NOMO-1 treated with DMSO at 0.1 percent for 48 hours (cell line): Measurements from ENCODE around the gene FMR1.

Experiments
- DNase-seq: peaks from one replicate; lab custom pipeline; 2025; ENCODE audit not compliant: unreplicated experiment; lab: John Stamatoyannopoulos, UW

The FMR1 gene

DNA sequence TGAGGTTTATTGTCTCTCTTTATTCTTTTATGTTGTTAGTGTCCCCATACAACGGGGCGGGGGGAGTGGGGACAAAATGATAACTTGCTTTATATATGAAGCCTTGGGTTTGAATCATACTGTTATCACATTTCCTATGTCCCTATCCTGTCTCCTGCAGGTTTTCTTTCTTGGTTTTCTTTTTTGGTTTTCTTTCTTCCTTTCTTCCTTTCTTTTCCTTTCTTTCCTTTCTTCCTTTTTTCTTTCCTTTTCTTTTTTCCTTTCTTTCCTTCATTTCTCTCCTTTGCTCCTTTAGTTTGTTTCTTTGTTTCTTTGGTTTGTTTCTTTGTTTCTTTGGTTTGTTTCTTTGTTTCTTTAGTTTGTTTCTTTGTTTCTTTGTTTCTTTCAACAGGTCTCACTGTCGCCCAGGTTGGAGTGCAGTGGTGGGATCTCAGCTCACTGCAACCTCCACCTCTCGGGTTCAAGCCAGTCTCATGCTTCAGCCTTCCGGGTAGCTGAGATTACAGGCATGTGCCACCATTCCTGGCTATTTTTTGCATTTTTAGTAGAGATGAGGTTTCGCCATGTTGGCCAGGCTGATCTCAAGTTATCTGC lies 4.8 kb downstream of the FMR1 start:
- no peak for DNase-seq

DNA sequence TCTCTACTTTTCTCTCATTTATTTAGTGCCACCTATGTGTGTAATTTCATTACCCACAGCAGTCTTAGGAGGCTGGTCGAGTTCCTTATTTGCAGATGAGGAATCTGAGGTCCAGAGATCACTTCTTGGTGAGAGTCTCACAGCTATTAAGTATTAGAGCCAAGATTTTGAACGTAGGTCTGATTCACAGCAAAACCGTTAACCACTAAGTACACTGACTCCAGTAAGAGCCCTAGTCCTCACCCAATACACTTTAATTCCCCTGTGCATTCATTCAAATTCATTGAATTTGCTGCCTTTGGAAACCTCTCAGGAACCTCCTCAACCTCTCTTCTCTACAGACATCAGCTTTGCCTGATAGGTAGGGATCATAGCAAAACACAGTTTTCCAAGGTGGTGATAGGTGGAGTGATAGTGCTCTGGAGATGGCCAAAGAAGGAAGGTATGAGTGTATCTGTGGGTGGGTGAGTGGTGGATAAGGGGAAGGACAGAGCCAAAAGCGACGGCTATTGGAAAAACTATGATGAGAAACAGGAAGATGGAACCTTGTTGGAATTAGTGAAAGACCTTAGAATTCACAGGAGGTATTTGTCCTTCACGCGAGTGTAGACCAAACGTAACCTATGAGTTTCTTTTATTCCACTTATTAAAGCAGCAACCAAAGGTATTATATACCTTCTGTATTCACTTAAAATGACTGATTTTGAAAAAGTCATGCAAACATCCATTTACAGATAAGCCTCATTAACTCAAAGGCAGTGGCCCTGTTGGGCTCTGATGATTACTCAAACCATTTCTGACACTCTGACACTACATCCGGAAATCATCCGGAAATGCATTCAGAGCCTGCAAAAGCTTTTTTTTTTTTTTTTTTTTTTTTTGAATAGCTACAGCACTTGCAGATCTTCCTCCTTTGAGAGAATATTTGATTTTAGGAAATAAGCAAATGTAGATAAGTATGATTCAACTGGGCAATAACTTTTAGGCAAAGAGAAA lies 6.3 kb downstream of the FMR1 start:
- DNase-seq, result peak; percentile 19

GRCh38 chrX:147920161-147920666 lies 8.5 kb downstream of the FMR1 start:
- no peak for DNase-seq

DNA sequence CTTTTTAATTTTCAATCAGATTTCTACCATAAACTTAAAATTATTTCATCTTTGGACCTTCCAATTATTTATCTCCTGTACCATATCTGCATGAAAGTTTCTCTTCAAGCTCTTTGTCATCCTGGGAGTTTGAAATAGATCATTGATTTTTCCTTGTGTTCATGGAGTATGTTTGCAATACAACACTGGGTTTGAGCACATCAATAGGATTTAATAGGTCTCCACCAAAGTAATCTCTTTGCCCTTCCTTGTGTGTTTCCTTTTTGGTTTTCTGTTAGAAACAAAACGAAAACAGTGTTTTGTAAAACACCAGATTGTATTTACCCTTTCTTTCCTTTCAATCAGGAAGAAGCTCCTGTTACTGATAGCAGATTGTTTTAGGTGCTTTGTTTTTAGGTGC lies 11.9 kb downstream of the FMR1 start:
- no peak for DNase-seq

DNA sequence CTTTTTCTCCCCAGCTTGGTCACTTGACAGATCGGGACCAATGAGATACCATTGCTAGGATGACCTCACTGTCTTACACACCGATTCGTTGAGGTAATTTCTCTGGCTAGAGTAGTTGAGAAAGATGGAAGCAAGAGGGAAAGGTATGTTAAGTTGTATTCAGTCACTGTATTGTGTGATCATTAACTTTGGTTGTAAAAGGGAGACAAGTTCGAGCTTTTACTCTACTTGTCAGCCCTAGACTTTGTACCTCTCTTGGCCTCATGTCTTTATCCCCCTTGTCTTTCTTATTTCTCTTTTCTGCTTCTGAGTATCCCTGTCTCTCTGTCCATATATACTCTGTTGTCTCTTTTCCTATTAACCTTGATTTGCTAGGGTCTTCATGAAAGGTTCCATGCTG lies 15.5 kb downstream of the FMR1 start:
- DNase-seq, result no peak

DNA sequence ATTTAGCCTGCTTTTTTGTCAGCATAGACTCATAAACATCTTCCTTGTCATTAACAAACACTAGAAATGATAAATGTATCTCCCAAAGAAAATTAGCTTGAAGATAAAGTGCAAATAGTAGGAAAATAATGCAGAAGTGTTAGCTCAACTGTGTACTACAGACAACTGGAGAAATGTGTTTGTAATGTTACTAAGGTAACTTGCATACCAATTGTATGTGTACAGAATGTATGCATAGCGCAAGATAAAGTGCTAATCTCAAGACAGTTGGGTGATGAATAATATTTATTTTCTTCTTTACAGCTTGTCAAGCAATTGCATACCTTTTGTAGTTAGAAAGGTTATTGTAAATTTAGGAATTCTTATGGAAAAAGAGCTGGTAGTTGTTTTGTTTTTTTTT lies 22.1 kb downstream of the FMR1 start:
- no peak for DNase-seq

DNA sequence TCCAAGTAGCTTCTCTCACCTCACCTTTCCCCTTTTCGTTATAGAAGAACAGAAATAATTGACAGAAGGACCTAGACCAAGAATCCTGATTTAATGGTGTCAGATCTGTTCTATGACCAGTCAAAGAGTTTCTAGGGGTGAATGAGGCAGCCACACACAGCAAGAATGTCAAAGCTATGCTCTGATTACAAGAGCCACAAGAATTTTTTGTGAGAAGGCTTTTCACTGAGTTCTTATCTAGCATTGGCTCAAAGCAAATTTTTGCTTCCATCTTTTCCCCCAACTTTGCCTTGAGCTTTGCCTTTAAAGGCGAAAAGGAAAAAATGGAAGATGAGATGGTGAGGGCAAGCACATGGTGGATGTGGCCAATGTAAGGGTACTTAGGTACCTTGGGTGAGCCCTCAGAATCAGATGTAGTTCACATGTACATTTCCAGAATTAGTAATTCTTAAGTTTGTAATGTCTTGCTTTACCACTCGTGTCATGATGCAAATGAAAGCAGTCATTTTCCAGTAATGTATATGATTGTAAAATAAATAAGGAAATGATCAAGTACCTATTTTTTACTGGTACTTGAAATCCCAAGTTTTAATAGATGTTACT lies 23.5 kb downstream of the FMR1 start:
- no peak for DNase-seq

DNA sequence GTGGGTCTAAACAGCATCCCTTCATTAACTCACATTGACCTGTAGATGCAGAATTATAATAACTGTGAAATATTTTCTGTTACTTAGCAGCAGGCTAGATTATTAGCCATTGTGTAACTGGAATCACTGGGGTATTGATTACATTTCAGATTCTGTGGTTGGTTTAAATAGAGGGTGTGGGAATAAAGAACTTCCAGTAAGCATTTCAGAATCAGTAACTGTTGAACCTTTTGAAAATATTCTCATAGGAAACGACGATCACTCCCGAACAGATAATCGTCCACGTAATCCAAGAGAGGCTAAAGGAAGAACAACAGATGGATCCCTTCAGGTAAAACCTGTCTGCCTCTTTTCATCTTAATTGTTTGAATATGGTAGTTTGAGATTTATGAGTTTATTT lies 33.6 kb downstream of the FMR1 start:
- no peak for DNase-seq

- DNase-seq, result no peak
These were observed 36.8 kb downstream of the FMR1 start for GRCh38 chrX:147948531-147948930.

DNA sequence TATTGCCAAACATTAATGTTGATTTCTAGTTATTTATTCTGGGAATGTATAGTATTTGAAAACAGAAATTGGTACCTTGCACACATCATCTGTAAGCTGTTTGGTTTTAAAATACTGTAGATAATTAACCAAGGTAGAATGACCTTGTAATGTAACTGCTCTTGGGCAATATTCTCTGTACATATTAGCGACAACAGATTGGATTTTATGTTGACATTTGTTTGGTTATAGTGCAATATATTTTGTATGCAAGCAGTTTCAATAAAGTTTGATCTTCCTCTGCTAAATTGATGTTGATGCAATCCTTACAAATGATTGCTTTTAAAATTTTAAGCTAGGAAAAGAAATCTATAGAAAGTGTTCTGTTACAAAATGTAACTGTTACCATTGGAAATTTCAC lies 38.6 kb downstream of the FMR1 start:
- DNase-seq, result no peak

DNA sequence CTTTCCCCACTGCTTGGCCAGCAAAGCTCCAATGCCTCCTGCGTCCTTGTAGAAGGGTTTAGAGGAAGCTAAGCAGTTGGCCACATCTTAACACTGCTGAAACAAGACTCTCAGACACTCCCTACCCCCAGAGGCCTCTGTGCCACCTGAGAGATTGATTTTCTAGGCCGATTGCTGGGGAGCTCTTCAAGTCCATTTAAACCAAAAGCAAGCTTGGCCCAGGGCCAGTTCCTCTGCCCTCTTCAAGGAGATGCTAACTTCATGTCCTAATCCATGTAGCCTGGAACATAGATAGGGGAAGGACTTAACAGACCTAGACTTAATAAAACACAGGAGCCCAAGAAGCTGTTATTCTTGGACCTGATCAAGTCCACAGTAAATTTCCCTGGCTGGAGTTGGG lies 42.3 kb downstream of the FMR1 start:
- DNase-seq, result no peak

DNA sequence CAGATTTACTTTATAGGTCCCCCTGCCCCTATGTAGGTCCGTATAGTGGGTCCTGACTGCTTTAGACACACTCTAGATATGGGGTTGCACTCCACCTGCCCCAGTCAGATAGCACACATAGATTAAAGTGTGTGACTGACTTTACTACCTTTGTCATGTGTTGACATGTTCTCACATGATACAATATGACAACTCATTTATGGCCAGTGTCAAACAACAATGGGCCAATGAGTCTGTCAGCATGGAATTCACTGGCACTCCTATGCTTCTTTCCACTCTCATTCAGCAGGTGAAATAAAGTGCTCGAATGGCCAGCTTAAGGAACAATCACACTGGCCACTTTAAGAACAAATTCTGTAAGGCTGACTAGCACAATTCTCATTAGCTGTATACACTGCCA lies 45.6 kb downstream of the FMR1 start:
- no peak for DNase-seq

GRCh38 chrX:147958291-147958690 lies 46.6 kb downstream of the FMR1 start:
- no peak for DNase-seq

DNA sequence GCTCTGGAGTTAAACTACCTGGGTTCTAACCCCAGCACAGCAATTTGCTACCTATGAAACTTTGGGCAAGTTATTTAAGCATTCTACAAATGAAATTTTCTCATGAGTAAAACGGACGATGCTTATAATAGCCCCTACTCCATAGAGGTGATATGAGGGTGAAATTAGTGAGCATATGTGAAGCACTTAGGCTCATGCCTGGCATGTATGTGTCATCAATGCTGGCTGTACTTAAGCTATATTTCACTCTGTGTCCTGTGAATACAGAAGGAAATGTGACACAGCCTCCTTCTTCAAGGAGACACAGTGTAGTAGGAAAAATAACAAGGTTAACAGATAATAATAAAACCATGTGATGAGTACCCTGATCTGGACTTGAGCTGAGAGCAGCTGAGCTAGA lies 49.0 kb downstream of the FMR1 start:
- DNase-seq, result no peak

DNA sequence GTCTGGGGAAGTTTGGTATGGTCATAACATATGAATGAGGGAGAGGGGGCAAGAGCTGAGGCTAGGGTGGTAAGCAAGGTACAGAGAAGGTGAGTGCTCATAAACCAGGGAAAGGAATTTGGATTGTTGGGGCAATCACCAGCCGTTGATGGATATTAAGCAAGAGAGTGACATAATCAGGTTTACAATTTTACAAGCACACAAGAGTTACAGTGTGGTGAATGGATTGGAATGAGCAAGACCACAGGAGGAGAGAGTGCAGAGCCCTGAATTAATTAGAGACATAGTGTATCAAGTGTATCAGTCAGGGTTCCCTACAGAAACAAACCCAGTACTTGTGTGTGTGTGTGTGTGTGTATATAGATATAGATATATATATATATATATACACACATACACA lies 50.8 kb downstream of the FMR1 start:
- no peak for DNase-seq

DNA sequence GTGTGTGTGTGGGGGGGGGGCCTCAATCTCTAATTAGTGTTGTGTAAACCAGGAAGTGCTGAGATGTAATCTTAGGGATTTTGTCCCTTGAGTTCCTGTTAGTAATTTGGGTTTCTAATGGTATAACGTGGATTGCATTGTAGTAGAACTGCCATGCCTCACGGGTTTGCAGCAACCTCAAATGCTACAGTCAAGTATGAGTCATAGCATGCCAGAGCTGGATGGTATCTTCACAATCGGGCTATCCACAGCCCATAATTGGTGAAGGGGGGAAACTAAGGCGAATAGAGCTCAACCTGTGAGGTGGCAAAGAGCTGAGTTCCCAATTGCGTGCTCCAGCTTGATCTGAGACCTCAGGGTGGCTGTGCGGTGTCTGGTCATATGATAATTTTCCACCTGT lies 67.2 kb downstream of the FMR1 start:
- DNase-seq, result no peak

DNA sequence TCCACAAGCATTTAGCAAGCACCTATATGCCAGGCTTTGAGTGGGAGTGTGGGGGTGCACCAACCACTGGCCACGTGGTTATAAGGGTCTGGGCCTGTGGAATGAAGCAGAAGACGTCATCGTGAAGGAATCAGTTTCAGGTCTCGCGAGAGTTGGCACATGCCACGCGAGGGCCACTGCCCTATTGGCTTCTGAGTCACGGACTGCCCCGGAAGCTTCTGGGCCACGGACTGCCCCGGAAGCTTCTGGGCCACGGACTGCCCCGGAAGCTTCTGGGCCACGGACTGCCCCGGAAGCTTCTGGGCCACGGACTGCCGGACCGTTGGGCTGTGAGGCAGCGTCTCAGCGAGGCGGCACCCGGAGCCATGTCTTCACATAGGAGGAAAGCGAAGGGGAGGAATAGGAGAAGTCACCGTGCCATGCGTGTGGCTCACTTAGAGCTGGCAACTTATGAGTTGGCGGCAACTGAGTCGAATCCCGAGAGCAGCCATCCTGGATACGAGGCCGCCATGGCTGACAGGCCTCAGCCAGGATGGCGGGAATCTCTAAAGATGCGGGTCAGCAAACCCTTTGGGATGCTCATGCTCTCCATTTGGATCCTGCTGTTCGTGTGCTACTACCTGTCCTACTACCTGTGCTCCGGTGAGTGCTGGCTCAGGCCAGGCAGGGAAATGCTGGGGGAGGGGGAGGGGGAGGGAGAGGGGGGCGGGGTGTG lies 69.5 kb downstream of the FMR1 start, which contains the start of gene FMR1NB:
FMR1NB (plus strand) TSS at position 300 of the 715 bp plus-strand sequence; CDS start at position 366, 66 bp downstream.
- no peak for DNase-seq
